HG02973 (cell line): ENCODE results near the gene ADGRG2.

ENCODE experiments used
- ATAC-seq: cut with Tn5 transposase; IDR thresholded peaks from one replicate; pipeline ENCODE4 v1.9.1; 2021; ENCODE audit warnings: moderate library complexity; ENCODE audit not compliant: unreplicated experiment

Gene ADGRG2

GRCh38 chrX:18964026-18964425, 158.2 kb downstream of the ADGRG2 start:
- ATAC-seq = no peak

- ATAC-seq = no peak
Measured at GRCh38 chrX:18962329-18962728, 159.9 kb downstream of the ADGRG2 start.

- no peak for ATAC-seq
Measured at GRCh38 chrX:18961686-18962085, 160.6 kb downstream of the ADGRG2 start.

- ATAC-seq = no peak
Measured at GRCh38 chrX:18956303-18957032, 165.8 kb downstream of the ADGRG2 start.

- ATAC-seq = no peak
Measured at GRCh38 chrX:18955676-18956075, 166.6 kb downstream of the ADGRG2 start.

GRCh38 chrX:18951032-18951431, 171.2 kb downstream of the ADGRG2 start:
- ATAC-seq = no peak

- ATAC-seq = no peak
Measured at GRCh38 chrX:18949944-18950301, 172.3 kb downstream of the ADGRG2 start.

- ATAC-seq = no peak
Measured at GRCh38 chrX:18949291-18949943, 172.9 kb downstream of the ADGRG2 start.

- ATAC-seq = no peak
Measured at GRCh38 chrX:18946611-18947010, 175.7 kb downstream of the ADGRG2 start.

- ATAC-seq = no peak
Measured at GRCh38 chrX:18946157-18946556, 176.1 kb downstream of the ADGRG2 start.

- no peak for ATAC-seq
Measured at GRCh38 chrX:18945483-18945882, 176.8 kb downstream of the ADGRG2 start.

- no peak for ATAC-seq
Measured at GRCh38 chrX:18944482-18944881, 177.8 kb downstream of the ADGRG2 start.

GRCh38 chrX:18941896-18942295, 180.4 kb downstream of the ADGRG2 start:
- no peak for ATAC-seq
